Measurements from ENCODE around the gene ITIH6.

ITIH6 gene

DNA sequence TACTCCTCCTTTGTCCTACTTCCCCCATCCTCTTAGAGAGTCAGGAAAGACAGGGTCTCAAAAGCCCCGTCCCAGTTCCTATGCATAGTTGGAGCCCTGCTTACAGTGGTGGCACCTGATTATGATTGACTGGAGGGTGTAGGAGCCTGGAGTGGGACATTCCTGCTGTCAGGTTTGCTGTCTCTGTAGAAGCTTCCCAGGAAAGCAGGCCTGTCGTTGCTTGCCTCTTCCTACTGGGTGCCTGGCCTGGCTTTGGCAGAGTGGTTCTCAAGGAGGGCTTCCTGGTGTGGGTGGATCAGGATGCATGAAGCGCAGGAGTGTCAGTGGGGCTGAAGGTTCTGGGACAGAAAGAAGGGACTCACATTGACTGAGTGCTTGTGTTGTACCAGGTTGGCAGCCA lies 14.3 kb upstream of the ITIH6 start:
- TF ChIP-seq, protein P1, sequence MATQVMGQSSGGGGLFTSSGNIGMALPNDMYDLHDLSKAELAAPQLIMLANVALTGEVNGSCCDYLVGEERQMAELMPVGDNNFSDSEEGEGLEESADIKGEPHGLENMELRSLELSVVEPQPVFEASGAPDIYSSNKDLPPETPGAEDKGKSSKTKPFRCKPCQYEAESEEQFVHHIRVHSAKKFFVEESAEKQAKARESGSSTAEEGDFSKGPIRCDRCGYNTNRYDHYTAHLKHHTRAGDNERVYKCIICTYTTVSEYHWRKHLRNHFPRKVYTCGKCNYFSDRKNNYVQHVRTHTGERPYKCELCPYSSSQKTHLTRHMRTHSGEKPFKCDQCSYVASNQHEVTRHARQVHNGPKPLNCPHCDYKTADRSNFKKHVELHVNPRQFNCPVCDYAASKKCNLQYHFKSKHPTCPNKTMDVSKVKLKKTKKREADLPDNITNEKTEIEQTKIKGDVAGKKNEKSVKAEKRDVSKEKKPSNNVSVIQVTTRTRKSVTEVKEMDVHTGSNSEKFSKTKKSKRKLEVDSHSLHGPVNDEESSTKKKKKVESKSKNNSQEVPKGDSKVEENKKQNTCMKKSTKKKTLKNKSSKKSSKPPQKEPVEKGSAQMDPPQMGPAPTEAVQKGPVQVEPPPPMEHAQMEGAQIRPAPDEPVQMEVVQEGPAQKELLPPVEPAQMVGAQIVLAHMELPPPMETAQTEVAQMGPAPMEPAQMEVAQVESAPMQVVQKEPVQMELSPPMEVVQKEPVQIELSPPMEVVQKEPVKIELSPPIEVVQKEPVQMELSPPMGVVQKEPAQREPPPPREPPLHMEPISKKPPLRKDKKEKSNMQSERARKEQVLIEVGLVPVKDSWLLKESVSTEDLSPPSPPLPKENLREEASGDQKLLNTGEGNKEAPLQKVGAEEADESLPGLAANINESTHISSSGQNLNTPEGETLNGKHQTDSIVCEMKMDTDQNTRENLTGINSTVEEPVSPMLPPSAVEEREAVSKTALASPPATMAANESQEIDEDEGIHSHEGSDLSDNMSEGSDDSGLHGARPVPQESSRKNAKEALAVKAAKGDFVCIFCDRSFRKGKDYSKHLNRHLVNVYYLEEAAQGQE (IDR thresholded peaks at IDR 0.05; ENCODE audit: insufficient read depth in 1 of 2, low read depth in 2 of 2, low read length in 2 of 2): no peak
- no peak for TF ChIP-seq SIN3A (IDR thresholded peaks at IDR 0.05; ENCODE audit: borderline replicate concordance, insufficient read depth, low read length)
- TF ChIP-seq POLR2AphosphoS5 (IDR thresholded peaks at IDR 0.05; ENCODE audit: low read depth, low read length): no peak
- no peak for TF ChIP-seq TAF1 (IDR thresholded peaks at IDR 0.05; ENCODE audit: borderline replicate concordance, insufficient read depth, low read length)

DNA sequence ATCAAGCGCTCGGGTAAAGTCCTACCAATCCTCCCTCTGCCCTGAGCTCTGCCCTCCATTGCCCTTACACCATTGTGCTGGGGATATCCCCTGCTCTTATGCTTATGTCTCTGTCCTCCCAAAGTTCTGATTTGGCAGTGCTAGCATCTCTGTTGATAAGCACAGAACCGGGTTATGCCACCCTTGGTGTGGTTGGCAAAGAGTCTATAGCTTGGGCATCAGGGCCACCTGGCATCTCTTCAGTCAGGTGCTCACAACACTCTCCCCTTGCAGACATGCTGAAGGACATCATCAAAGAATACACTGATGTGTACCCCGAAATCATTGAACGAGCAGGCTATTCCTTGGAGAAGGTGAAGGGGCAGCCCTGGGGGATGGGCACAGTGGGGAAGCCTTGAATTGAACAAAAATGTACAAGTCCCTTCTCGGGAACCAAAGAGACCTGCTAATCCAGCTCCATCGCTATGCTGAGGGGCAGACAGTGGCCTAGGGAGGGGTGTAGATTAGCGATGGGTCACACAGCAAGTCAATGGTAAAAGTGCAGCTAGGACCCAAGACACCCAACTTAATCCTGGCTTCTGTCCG lies 13.3 kb upstream of the ITIH6 start:
- TF ChIP-seq, protein P1 (IDR thresholded peaks at IDR 0.05; ENCODE audit: insufficient read depth in 1 of 2, low read depth in 2 of 2, low read length in 2 of 2): no peak
- TF ChIP-seq FOXP2 (optimal IDR thresholded peaks at IDR 0.05; ENCODE audit: borderline replicate concordance, extremely low read depth, extremely low read length, insufficient read depth) (no peak), POLR2AphosphoS5 (IDR thresholded peaks at IDR 0.05; ENCODE audit: low read depth, low read length) (no peak), TAF1 (IDR thresholded peaks at IDR 0.05; ENCODE audit: borderline replicate concordance, insufficient read depth, low read length) (no peak), SIN3A (IDR thresholded peaks at IDR 0.05; ENCODE audit: borderline replicate concordance, insufficient read depth, low read length) (no peak)

DNA sequence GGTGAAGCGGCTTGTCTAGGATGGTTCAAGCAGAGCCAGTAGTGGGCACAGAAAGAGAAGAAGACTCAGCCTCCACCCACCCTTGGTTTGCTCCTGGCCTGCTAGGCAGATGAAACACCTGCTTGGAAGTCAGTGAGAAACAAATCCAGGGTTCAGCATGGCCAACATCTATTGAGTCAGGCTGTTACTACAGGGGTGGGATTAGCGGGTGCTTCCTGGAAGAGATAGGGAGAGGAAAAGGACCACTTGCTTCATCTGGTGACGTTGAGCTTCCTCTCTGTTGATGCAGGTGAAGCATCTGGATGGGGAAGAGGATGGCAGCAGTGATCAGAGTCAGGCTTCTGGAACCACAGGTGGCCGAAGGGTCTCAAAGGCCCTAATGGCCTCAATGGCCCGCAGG lies 12.5 kb upstream of the ITIH6 start:
- TF ChIP-seq POLR2AphosphoS5 (IDR thresholded peaks at IDR 0.05; ENCODE audit: low read depth, low read length) (no peak), FOXP2 (optimal IDR thresholded peaks at IDR 0.05; ENCODE audit: borderline replicate concordance, extremely low read depth, extremely low read length, insufficient read depth) (no peak), TAF1 (IDR thresholded peaks at IDR 0.05; ENCODE audit: borderline replicate concordance, insufficient read depth, low read length) (no peak), SIN3A (IDR thresholded peaks at IDR 0.05; ENCODE audit: borderline replicate concordance, insufficient read depth, low read length) (no peak)
- TF ChIP-seq, protein P1 (IDR thresholded peaks at IDR 0.05; ENCODE audit: insufficient read depth in 1 of 2, low read depth in 2 of 2, low read length in 2 of 2): no peak

DNA sequence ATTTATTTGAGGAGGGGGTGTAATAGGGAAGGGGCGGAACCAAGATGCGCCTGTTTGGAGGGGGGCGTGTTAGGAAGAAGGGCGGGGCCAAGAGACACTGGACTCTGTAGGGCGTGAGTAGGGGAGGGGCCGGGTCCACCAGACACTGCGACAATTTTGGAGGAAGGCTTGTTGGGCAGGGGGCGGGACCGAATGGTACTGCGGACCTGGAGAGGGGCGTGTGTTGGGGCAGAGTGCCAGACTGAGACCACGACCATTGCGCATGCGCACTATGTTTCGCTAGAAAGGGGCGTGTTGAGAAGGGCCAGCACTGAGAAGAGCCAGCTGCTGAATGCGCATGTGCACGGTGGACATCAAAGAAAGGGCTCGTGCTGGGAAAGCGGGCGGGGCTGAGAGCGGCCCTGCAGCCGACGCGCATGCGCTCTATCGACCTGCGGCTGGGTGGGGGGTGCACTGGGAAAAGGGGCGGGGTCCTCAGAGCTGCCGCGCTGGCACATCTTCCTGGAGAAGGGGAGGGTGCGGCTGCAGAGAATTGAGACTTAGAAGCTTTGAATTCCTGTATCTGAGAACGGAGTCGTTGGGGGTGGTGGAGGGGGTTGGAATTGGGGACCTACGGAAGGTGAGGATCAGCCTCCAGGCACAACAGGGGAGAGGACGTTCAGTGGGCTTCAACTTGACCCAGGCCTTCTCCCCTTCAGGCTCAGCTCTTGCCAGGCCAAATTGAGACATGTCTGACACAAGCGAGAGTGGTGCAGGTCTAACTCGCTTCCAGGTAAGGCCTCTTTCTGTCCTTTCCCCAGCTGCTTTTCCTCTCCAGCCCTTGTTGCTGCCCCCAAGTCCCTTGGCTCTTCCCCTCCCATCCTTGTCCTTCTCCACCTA lies 10.8 kb upstream of the ITIH6 start:
- TF ChIP-seq POLR2AphosphoS5 (IDR thresholded peaks at IDR 0.05; ENCODE audit: low read depth, low read length) (peak; percentile 49), SIN3A (IDR thresholded peaks at IDR 0.05; ENCODE audit: borderline replicate concordance, insufficient read depth, low read length) (no peak; the same call in 1 of the 2 replicates)

DNA sequence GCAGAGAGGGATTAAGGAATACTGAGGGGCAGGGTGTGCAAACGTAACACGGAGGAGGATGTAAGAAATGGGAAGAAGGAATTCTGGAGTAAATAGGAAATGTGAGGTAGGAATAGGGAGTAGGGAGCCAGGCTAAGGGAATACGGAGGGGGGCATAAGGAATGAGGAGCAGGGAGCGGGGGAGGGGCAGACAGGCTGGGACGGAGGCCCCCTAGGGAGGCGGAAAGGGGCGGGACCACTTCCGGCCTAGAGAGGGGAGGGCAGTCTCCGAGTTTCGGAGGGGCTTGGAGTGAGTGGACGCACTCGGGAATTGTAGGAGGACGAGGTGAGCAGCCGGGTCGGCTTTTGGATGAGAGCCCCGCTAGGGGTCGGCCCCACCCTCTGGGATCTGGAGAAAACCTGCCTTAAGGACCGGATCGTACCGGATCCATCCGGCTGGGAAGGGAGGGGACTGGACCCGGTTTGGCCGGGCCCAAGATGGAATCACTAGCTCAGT lies 10.1 kb upstream of the ITIH6 start:
- no peak for TF ChIP-seq FOXP2 (optimal IDR thresholded peaks at IDR 0.05; ENCODE audit: borderline replicate concordance, extremely low read depth, extremely low read length, insufficient read depth)
- TF ChIP-seq TAF1 (IDR thresholded peaks at IDR 0.05; ENCODE audit: borderline replicate concordance, insufficient read depth, low read length): no peak
- TF ChIP-seq, protein P1 (IDR thresholded peaks at IDR 0.05; ENCODE audit: insufficient read depth in 1 of 2, low read depth in 2 of 2, low read length in 2 of 2): no peak
- no peak for TF ChIP-seq SIN3A (IDR thresholded peaks at IDR 0.05; ENCODE audit: borderline replicate concordance, insufficient read depth, low read length)
- no peak for TF ChIP-seq POLR2AphosphoS5 (IDR thresholded peaks at IDR 0.05; ENCODE audit: low read depth, low read length)
